DOHH2 (cell line): ENCODE results near the gene OTUD6A.

ENCODE experiments used
- H3F3A ChIP-seq: fragments of 200-600 bp; sonication (generic), shearing (Covaris generic); 2 replicates; pipeline ENCODE4 v1.6.0; 2016; ENCODE audit warnings: antibody characterized with exemption, mild to moderate bottlenecking; ENCODE audit not compliant: control insufficient read depth, insufficient read depth
- H3K27ac ChIP-seq: fragments of 200-600 bp; sonication (generic); 2 replicates; pipeline ENCODE4 v1.5.1; 2014; ENCODE audit warnings: low read depth, mild to moderate bottlenecking, low read length, moderate library complexity
- H3K27me3 ChIP-seq: fragments of 200-600 bp; sonication (generic); 2 replicates; pipeline ENCODE4 v1.6.1; 2014; ENCODE audit warnings: mild to moderate bottlenecking, low read length, mixed read lengths; ENCODE audit not compliant: control insufficient read depth
- H3K36me3 ChIP-seq: fragments of 200-600 bp; sonication (generic); 2 replicates; pipeline ENCODE4 v1.6.1; 2014; ENCODE audit warnings: mild to moderate bottlenecking, low read length, moderate library complexity, mixed read lengths; ENCODE audit not compliant: control insufficient read depth
- H3K4me1 ChIP-seq: fragments of 200-600 bp; sonication (generic); 2 replicates; pipeline ENCODE4 v1.6.1; 2014; ENCODE audit warnings: mild to moderate bottlenecking, low read length, mixed read lengths; ENCODE audit not compliant: control insufficient read depth
- H3K4me2 ChIP-seq: fragments of 200-600 bp; sonication (generic); 2 replicates; pipeline ENCODE4 v1.6.0; 2014; ENCODE audit warnings: mild to moderate bottlenecking, low read length, moderate library complexity
- H3K4me3 ChIP-seq: fragments of 200-600 bp; sonication (generic); 2 replicates; pipeline ENCODE4 v1.5.1; 2014; ENCODE audit warnings: mild to moderate bottlenecking, low read length, mixed read lengths
- H3K79me2 ChIP-seq: fragments of 200-600 bp; sonication (generic); 2 replicates; pipeline ENCODE4 v1.6.1; 2014; ENCODE audit warnings: mild to moderate bottlenecking, low read length, mixed read lengths; ENCODE audit not compliant: control insufficient read depth
- H3K9me2 ChIP-seq: fragments of 200-600 bp; sonication (generic); replicated peaks from 2 replicates; pipeline ENCODE4 v1.6.1; 2014; ENCODE audit warnings: mild to moderate bottlenecking, low read length, mixed read lengths; ENCODE audit not compliant: control insufficient read depth
- H3K9me3 ChIP-seq: fragments of 200-600 bp; sonication (generic); 2 replicates; pipeline ENCODE4 v1.6.1; 2014; ENCODE audit warnings: antibody characterized with exemption, low read length, mixed read lengths; ENCODE audit not compliant: control insufficient read depth, insufficient read depth
- H4K20me1 ChIP-seq: fragments of 200-600 bp; sonication (generic); 2 replicates; pipeline ENCODE4 v1.6.0; 2014; ENCODE audit warnings: low read depth, mild to moderate bottlenecking, antibody characterized with exemption, low read length, moderate library complexity; ENCODE audit not compliant: control insufficient read depth, insufficient read depth
- EZH2phosphoT487 ChIP-seq: fragments of 200-600 bp; sonication (generic); IDR thresholded peaks from 2 replicates; pipeline ENCODE4 v1.6.1; 2017; ENCODE audit warnings: borderline replicate concordance, mild to moderate bottlenecking, antibody characterized with exemption, low read length, moderate library complexity, mixed read lengths
- TF ChIP-seq, protein P1 (sequence below): fragments of 200-600 bp; sonication (generic); IDR thresholded peaks from one replicate; pipeline ENCODE4 v1.5.1; 2014; ENCODE audit warnings: antibody characterized with exemption, mild to moderate bottlenecking, low read depth, low read length; ENCODE audit not compliant: poor library complexity, severe bottlenecking

The OTUD6A gene

DNA sequence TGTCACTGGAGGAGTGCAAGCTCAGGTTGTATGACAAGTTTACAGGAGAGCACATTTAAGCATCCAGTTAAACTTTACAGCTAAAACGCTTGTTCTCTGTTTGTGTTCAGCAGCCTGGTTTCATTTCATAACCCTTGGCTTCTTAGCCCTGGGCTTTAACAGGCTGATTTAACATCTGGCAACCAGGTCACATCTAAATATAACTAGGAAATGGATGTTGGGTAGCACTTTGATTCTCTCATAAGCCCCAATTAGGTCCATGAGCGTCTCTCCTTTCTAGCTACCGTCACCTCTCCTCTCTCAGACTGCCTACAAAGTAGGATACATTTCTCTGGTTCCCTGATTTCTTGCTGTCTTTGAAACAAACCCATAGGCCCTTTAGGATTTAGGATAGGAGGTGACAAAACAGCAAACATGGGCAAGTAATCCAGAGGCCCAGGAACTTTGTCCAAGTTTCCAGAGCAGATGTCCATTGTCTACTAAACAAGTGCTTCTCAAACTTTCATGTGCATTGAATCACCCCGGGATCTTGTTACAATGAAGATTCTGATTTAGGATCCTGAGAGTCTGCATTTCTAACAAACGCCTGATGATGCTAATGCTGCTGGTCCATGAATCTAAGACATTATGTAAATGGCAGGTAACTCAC is 22.5 kb downstream of the OTUD6A start:
- H3K27ac ChIP-seq: no peak overlapping the region
- H3K4me2 ChIP-seq: no peak overlapping the region
- H4K20me1 ChIP-seq: no peaks in the 10 kb centered on the region
- no peaks in the 10 kb centered on the region for H3K9me3 ChIP-seq
- no peaks in the 10 kb centered on the region for H3F3A ChIP-seq
- no peaks in the 10 kb centered on the region for H3K4me1 ChIP-seq
- H3K79me2 ChIP-seq: no peaks in the 10 kb centered on the region
- no peaks in the 10 kb centered on the region for H3K27me3 ChIP-seq
- TF ChIP-seq, protein P1, sequence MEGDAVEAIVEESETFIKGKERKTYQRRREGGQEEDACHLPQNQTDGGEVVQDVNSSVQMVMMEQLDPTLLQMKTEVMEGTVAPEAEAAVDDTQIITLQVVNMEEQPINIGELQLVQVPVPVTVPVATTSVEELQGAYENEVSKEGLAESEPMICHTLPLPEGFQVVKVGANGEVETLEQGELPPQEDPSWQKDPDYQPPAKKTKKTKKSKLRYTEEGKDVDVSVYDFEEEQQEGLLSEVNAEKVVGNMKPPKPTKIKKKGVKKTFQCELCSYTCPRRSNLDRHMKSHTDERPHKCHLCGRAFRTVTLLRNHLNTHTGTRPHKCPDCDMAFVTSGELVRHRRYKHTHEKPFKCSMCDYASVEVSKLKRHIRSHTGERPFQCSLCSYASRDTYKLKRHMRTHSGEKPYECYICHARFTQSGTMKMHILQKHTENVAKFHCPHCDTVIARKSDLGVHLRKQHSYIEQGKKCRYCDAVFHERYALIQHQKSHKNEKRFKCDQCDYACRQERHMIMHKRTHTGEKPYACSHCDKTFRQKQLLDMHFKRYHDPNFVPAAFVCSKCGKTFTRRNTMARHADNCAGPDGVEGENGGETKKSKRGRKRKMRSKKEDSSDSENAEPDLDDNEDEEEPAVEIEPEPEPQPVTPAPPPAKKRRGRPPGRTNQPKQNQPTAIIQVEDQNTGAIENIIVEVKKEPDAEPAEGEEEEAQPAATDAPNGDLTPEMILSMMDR: no peak
- no peak for TF ChIP-seq EZH2phosphoT487
- no peaks in the 10 kb centered on the region for H3K36me3 ChIP-seq
- no peaks in the 10 kb centered on the region for H3K9me2 ChIP-seq
- no peak overlapping the region for H3K4me3 ChIP-seq

DNA sequence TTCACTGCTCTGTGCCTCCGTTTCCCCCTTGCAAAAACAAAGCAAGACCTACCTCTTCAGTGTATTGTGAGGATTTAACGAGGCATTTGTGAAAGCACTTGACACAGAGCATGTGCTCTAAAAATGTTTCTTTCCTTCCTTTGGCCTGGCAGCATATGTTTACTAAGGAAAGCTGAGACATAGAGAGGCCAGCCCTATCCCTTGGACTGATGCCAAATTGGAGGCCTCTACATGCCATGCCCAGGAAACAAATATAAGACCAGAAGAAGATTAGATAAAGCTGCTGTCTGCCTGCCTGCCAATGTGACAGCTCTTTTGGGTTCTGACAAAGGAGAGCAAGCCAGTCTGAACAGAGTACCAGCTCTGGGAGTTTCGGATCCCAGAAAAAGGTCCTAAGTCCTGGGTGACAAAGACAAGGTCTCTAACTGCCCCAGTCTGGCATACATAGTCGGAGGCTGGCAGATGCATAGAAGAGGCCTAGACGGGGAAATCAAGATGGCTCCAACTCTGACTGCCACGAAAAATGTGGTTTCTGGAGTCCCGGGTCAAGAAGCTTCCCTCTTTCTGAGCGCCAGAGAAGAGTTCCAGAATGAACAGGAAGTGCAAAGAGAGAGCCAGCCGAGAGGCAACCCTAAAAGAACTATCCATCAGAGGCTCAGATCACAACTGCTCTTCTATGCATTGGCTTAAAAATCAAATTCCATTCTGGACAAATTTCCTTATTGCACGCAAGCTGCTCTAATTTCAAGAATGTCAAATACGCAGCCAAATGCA is 25.8 kb downstream of the OTUD6A start:
- H3K79me2 ChIP-seq: no peaks in the 10 kb centered on the region
- no peak overlapping the region for H3K4me2 ChIP-seq
- no peak for TF ChIP-seq EZH2phosphoT487
- TF ChIP-seq, protein P1: no peak
- H3K36me3 ChIP-seq: no peaks in the 10 kb centered on the region
- H3K9me3 ChIP-seq: no peaks in the 10 kb centered on the region
- no peaks in the 10 kb centered on the region for H4K20me1 ChIP-seq
- no peak overlapping the region for H3K27ac ChIP-seq
- no peaks in the 10 kb centered on the region for H3K27me3 ChIP-seq
- no peaks in the 10 kb centered on the region for H3K9me2 ChIP-seq
- H3F3A ChIP-seq: no peaks in the 10 kb centered on the region
- H3K4me1 ChIP-seq: no peaks in the 10 kb centered on the region
- H3K4me3 ChIP-seq: no peak overlapping the region

DNA sequence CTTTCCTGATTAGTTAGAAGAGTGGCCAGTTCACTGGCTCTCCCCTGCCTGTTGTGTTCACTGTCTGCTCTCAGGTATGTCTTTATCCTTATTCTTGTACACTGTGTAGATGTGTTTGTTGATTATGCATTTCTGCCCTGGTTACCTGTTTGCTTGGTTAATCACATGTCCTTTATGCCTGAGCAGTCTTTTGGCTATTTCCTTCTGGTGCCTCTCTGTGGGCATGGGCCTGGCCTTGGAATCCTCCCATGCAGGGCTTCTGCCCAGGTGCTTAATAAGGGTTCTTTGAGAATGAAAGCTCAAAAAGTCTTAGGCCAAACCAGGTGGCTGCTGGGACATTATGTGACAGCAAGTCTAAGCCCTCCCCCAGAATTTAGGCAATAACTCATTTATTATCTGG is 26.5 kb downstream of the OTUD6A start:
- no peak overlapping the region for H3K4me2 ChIP-seq
- no peak overlapping the region for H3K27ac ChIP-seq
- H3K4me3 ChIP-seq: no peak overlapping the region
- H3K27me3 ChIP-seq: no peaks in the 10 kb centered on the region
- no peaks in the 10 kb centered on the region for H3K4me1 ChIP-seq
- H4K20me1 ChIP-seq: no peaks in the 10 kb centered on the region
- no peaks in the 10 kb centered on the region for H3K79me2 ChIP-seq
- H3F3A ChIP-seq: no peaks in the 10 kb centered on the region
- H3K9me3 ChIP-seq: no peaks in the 10 kb centered on the region
- no peaks in the 10 kb centered on the region for H3K9me2 ChIP-seq
- TF ChIP-seq, protein P1: no peak
- no peak for TF ChIP-seq EZH2phosphoT487
- H3K36me3 ChIP-seq: no peaks in the 10 kb centered on the region
